IMR-90 (cell line): Measurements from ENCODE around the gene CDHR3. TPM values are rescaled to one million over a fixed set of nuclear protein-coding genes. Genes with fewer than 3 reads are reported as not detected.

Experiments
- ATAC-seq: fragments of 200-7000 bp; cut with Tn5 transposase; 2 replicates; pipeline ENCODE4 v1.9.1; 2020; ENCODE audit warnings: low read depth, mild to moderate bottlenecking, moderate library complexity
- BruUV-seq: library from RNA; stranded (reverse); fragments of 400-500 nt; replicated peaks from 2 replicates; lab custom pipeline; 2021; lab: Mats Ljungman, UMichigan
- CTCF ChIA-PET: fragments of 300-600 bp; formaldehyde crosslinking; extraction: SDS; loops from one replicate; lab custom pipeline; 2021; ENCODE audit warnings: antibody characterized with exemption; lab: Yijun Ruan, JAX
- POLR2A ChIA-PET: fragments of 300-600 bp; sonication (Branson Sonifier 250); formaldehyde crosslinking; loops from one replicate; lab custom pipeline; 2022; ENCODE audit warnings: antibody characterized with exemption; ENCODE audit not compliant: unreplicated experiment; lab: Charles Lee
- DNase-seq: peaks from one replicate; pipeline ENCODE4 v3.0.0; 2013
- H2AFZ ChIP-seq: replicated peaks from 2 replicates; pipeline ENCODE3; 2013; ENCODE audit warnings: low read length, mild to moderate bottlenecking; ENCODE audit not compliant: poor library complexity
- H2AK5ac ChIP-seq: 2 replicates; pipeline ENCODE4 v1.6.1; 2013; ENCODE audit warnings: low read depth, low read length, inconsistent platforms
- H2AK9ac ChIP-seq: replicated peaks from 2 replicates; pipeline ENCODE3; 2013; ENCODE audit warnings: mild to moderate bottlenecking, low read depth, low read length, moderate library complexity; ENCODE audit not compliant: poor library complexity
- H2BK120ac ChIP-seq: 2 replicates; pipeline ENCODE4 v1.6.1; 2013; ENCODE audit warnings: low read depth, low read length, inconsistent platforms
- H2BK15ac ChIP-seq: 3 replicates; pipeline ENCODE4 v1.6.1; 2013; ENCODE audit warnings: low read depth, low read length, inconsistent platforms
- H2BK20ac ChIP-seq: 2 replicates; pipeline ENCODE4 v1.6.1; 2013; ENCODE audit warnings: low read depth, mild to moderate bottlenecking, inconsistent platforms, low read length, moderate library complexity
- H2BK5ac ChIP-seq: 2 replicates; pipeline ENCODE4 v1.6.1; 2013; ENCODE audit warnings: mild to moderate bottlenecking, low read depth, low read length, inconsistent platforms; ENCODE audit not compliant: poor library complexity, severe bottlenecking
- H3K14ac ChIP-seq: replicated peaks from 2 replicates; pipeline ENCODE4 v1.6.1; 2013; ENCODE audit warnings: low read depth, low read length, inconsistent platforms
- H3K18ac ChIP-seq: 2 replicates; pipeline ENCODE4 v1.6.1; 2013; ENCODE audit warnings: low read depth, low read length, control low read depth
- H3K23ac ChIP-seq: 2 replicates; pipeline ENCODE4 v1.6.1; 2013; ENCODE audit warnings: low read depth, low read length, inconsistent platforms
- H3K27ac ChIP-seq: 2 replicates; pipeline ENCODE4 v1.5.1; 2013; ENCODE audit warnings: mild to moderate bottlenecking, control low read depth, low read length; ENCODE audit not compliant: insufficient read depth
- H3K27me3 ChIP-seq: 2 replicates; pipeline ENCODE4 v1.6.1; 2013; ENCODE audit warnings: low read length; ENCODE audit not compliant: control insufficient read depth, insufficient read depth
- H3K36me3 ChIP-seq: 2 replicates; pipeline ENCODE4 v1.6.1; 2013; ENCODE audit warnings: low read length, mixed read lengths; ENCODE audit not compliant: control insufficient read depth, insufficient read depth
- H3K4ac ChIP-seq: 2 replicates; pipeline ENCODE4 v1.6.1; 2013; ENCODE audit warnings: low read depth, low read length, inconsistent platforms
- H3K4me1 ChIP-seq: 2 replicates; pipeline ENCODE4 v1.6.1; 2013; ENCODE audit warnings: low read length, mixed read lengths; ENCODE audit not compliant: control insufficient read depth, insufficient read depth
- H3K4me2 ChIP-seq: 2 replicates; pipeline ENCODE4 v1.6.1; 2013; ENCODE audit warnings: low read depth, mild to moderate bottlenecking, control low read depth, low read length, moderate library complexity
- H3K4me3 ChIP-seq: 2 replicates; pipeline ENCODE4 v1.5.1; 2013; ENCODE audit warnings: low read depth, mild to moderate bottlenecking, control low read depth, low read length, moderate library complexity; ENCODE audit not compliant: insufficient read depth
- H3K56ac ChIP-seq: 2 replicates; pipeline ENCODE4 v1.6.1; 2013; ENCODE audit warnings: low read length, inconsistent platforms; ENCODE audit not compliant: insufficient read depth; ENCODE audit errors: extremely low read depth
- H3K79me1 ChIP-seq, 2 experiments: 2 replicates each; pipeline ENCODE4 v1.6.1; 2013; ENCODE audit warnings: low read length in 2 of 2, inconsistent platforms in 1 of 2, low read depth in 1 of 2
- H3K9ac ChIP-seq: 2 replicates; pipeline ENCODE4 v1.6.1; 2013; ENCODE audit warnings: low read depth, low read length, control low read depth
- H3K9me1 ChIP-seq: 2 replicates; pipeline ENCODE4 v1.6.1; 2013; ENCODE audit warnings: low read length, inconsistent platforms; ENCODE audit not compliant: insufficient read depth
- H3K9me3 ChIP-seq: 2 replicates; pipeline ENCODE4 v1.6.1; 2013; ENCODE audit warnings: low read length; ENCODE audit not compliant: control insufficient read depth, insufficient read depth
- H4K20me1 ChIP-seq: 2 replicates; pipeline ENCODE4 v1.6.1; 2013; ENCODE audit warnings: low read length, inconsistent platforms; ENCODE audit not compliant: insufficient read depth
- H4K5ac ChIP-seq: 2 replicates; pipeline ENCODE4 v1.6.1; 2013; ENCODE audit warnings: mild to moderate bottlenecking, low read depth, low read length, control low read depth
- H4K8ac ChIP-seq, 2 experiments: 2 replicates each; pipeline ENCODE4 v1.6.1; 2013; ENCODE audit warnings: low read depth in 2 of 2, low read length in 2 of 2, control low read depth in 1 of 2, inconsistent platforms in 1 of 2
- H4K91ac ChIP-seq: 2 replicates; pipeline ENCODE4 v1.6.1; 2013; ENCODE audit warnings: low read depth, low read length, inconsistent platforms; ENCODE audit not compliant: insufficient read depth
- NFE2L2 ChIP-seq: fragments of 150-350 bp; IDR thresholded peaks from 2 replicates; pipeline ENCODE4 v1.6.1; 2016; ENCODE audit warnings: low read depth, mild to moderate bottlenecking, low read length
- RCOR1 ChIP-seq: IDR thresholded peaks from 2 replicates; pipeline ENCODE4 v1.6.1; 2012; ENCODE audit warnings: mild to moderate bottlenecking, low read length, improper control_type of control experiment; ENCODE audit not compliant: insufficient replicate concordance
- WGBS, 2 experiments: methylation state at CpG; one replicate each; pipeline versions ENCODE4 v1.1.5 to v1.1.7; 2013; ENCODE audit warnings: missing lambda C conversion rate in 2 of 2; ENCODE audit not compliant: insufficient read length in 1 of 2; ENCODE audit errors: extremely low coverage in 2 of 2; 5-methylcytosine and 5-hydroxymethylcytosine counted together
- dilution Hi-C: fragments of 300-500 bp; cut with HindIII; formaldehyde crosslinking; loops from one replicate; pipeline ENCODE4 v1.14.3; 2018; ENCODE audit warnings: low sequenced_read_pairs; ENCODE audit not compliant: unreplicated experiment
- in situ Hi-C: fragments of 300-500 bp; cut with MboI; formaldehyde crosslinking; loops from 3 replicates; pipeline ENCODE4 v1.14.3; 2019; ENCODE audit warnings: low sequenced_read_pairs, inconsistent platforms, mixed read lengths
- intact Hi-C: fragments of 100-400 bp; cut with micrococcal nuclease; formaldehyde crosslinking; loops from 2 replicates; pipeline ENCODE4 v1.10.0; 2022
- polyA plus RNA-seq, 3 experiments: library from polyadenylated mRNA; depleted of rRNA; stranded (reverse); fragments of >200 nt; gene quantifications; 2 replicates each; pipeline ENCODE4 v1.2.3, GENCODE V29; 2012; ENCODE audit warnings: low replicate concordance in 1 of 3
- total RNA-seq: library from RNA; depleted of rRNA; stranded (reverse); fragments of >200 nt; gene quantifications from 2 replicates; pipeline ENCODE4 v1.2.3, GENCODE V29; 2012

The CDHR3 gene
- total and polyA plus RNA-seq, 2 of the 4 experiments (the other 2 are of a cell fraction), result 0.96 to 1.6 TPM

DNA sequence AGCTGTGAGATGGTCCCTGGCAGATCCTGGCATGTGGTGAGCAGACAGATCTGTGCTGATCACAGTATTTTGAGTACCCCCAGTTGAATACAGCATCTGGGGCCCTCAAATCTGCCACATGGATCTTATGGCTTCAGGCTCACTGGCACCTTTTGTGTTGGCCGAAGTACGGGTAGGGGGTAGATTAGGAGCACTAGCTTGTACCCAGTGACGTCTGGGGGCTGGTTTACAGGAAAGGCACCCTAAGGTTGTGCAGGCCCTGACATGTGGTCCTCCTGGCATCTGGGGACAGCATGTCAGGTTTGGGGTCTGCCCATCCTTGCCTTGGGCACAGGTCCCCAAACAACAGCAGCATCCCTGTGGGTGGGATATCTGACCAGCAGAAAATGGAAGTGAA is 95.9 kb downstream of the CDHR3 start:
- Histone ChIP-seq H4K20me1 (no peaks in the 10 kb centered on the region), H2AK5ac (no peak overlapping the region), H4K5ac (no peak overlapping the region), H3K9me1 (no peaks in the 10 kb centered on the region; the same call in 1 of the 2 replicates), H3K4me3 (no peak overlapping the region), H3K4me1 (no peaks in the 10 kb centered on the region), H3K9me3 (no peaks in the 10 kb centered on the region), H3K56ac (no peak overlapping the region), H3K27me3 (peaks cover 11% of the 10 kb centered on the region), H3K79me1 (no peaks in the 10 kb centered on the region), H4K91ac (no peak overlapping the region), H2BK15ac (no peak overlapping the region), H2BK20ac (no peak overlapping the region), H3K23ac (no peak overlapping the region), H3K14ac (no peak overlapping the region), H2BK5ac (no peak overlapping the region), H3K4ac (no peak overlapping the region), H2AFZ (peak overlapping the region; percentile 5), H2BK120ac (no peak overlapping the region), H3K27ac (no peak overlapping the region), H3K36me3 (no peaks in the 10 kb centered on the region), H3K9ac (no peak overlapping the region), H3K18ac (no peak overlapping the region), H4K8ac (no peak overlapping the region), H2AK9ac (no peak overlapping the region), H3K4me2 (no peak overlapping the region)
- ATAC-seq (no peak), DNase-seq (no peak)
- WGBS, 2 experiments, result no CpG with 5 or more reads among the region's 3 CpGs
- intact Hi-C loops (no loop called here), in situ Hi-C loops (loop anchor here (5.0 kb wide), 1 partner anchor 93 kb away; no protein-coding TSS in a partner anchor), dilution Hi-C loops (no loop called here)
- no TSS peak for BruUV-seq
- ChIA-PET CTCF (interaction anchor here (0.8 to 3.6 kb wide), 3 partner anchors 95 to 108 kb away, joined by 3 to 17 read pairs (median 6); no protein-coding TSS in a partner anchor), POLR2A (no interaction called here)
- TF ChIP-seq RCOR1 (no peak), NFE2L2 (no peak)
